HG03103 (cell line): Measurements from ENCODE around the gene SH3GL3.

Source experiments
- ATAC-seq: cut with Tn5 transposase; IDR thresholded peaks from one replicate; pipeline ENCODE4 v1.9.1; 2021; ENCODE audit warnings: low read depth; ENCODE audit not compliant: unreplicated experiment

SH3GL3 gene

GRCh38 chr15:83446904-83447709 lies at the start of gene SH3GL3:
Gene SH3GL3, plus strand, starts transcription at chr15:83447341. Its CDS starts 193 bp downstream, at chr15:83447534.
- no peak for ATAC-seq

GRCh38 chr15:83398626-83399025 lies 48.5 kb upstream of the SH3GL3 start:
- ATAC-seq: no peak

GRCh38 chr15:83404121-83404520 lies 43.0 kb upstream of the SH3GL3 start:
- no peak for ATAC-seq

- ATAC-seq: no peak
Observed at GRCh38 chr15:83410532-83410931, 36.6 kb upstream of the SH3GL3 start.

- no peak for ATAC-seq
Observed at GRCh38 chr15:83413054-83413719, 34.0 kb upstream of the SH3GL3 start.

- no peak for ATAC-seq
Observed at GRCh38 chr15:83422081-83422480, 25.1 kb upstream of the SH3GL3 start.

- no peak for ATAC-seq
Observed at GRCh38 chr15:83422541-83422940, 24.6 kb upstream of the SH3GL3 start.

- no peak for ATAC-seq
Observed at GRCh38 chr15:83424101-83424500, 23.0 kb upstream of the SH3GL3 start.

- ATAC-seq: no peak
Observed at GRCh38 chr15:83430441-83430840, 16.7 kb upstream of the SH3GL3 start.

GRCh38 chr15:83431521-83431920 lies 15.6 kb upstream of the SH3GL3 start:
- no peak for ATAC-seq

GRCh38 chr15:83435202-83435601 lies 11.9 kb upstream of the SH3GL3 start:
- ATAC-seq: no peak

- ATAC-seq: no peak
Observed at GRCh38 chr15:83435782-83436181, 11.4 kb upstream of the SH3GL3 start.

- no peak for ATAC-seq
Observed at GRCh38 chr15:83436513-83437158, 10.5 kb upstream of the SH3GL3 start.

- no peak for ATAC-seq
Observed at GRCh38 chr15:83443076-83443847, 3.9 kb upstream of the SH3GL3 start.

GRCh38 chr15:83444936-83445335 lies 2.2 kb upstream of the SH3GL3 start:
- ATAC-seq: no peak

GRCh38 chr15:83445643-83446042 lies 1.5 kb upstream of the SH3GL3 start:
- no peak for ATAC-seq

- no peak for ATAC-seq
Observed at GRCh38 chr15:83446417-83446816, 724 bp upstream of the SH3GL3 start.

GRCh38 chr15:83449250-83449671 lies 2.1 kb downstream of the SH3GL3 start:
- no peak for ATAC-seq

GRCh38 chr15:83449937-83450506 lies 2.9 kb downstream of the SH3GL3 start:
- ATAC-seq: no peak

- ATAC-seq: no peak
Observed at GRCh38 chr15:83457149-83457548, 10.0 kb downstream of the SH3GL3 start.
